ENCODE measurements around the gene EFTUD2. TPM values are rescaled to one million over a fixed set of nuclear protein-coding genes. Genes with fewer than 3 reads are reported as not detected.

Gene EFTUD2
- total RNA-seq, 1 experiment from 2014 or later, result 150 TPM

GRCh38 chr17:44894642-44895041 is 4.6 kb downstream of the EFTUD2 start:
- peaks cover 95% of the 10 kb centered on the region for H3K79me2 ChIP-seq (ENCODE audit: insufficient read depth, low read length)
- no peak overlapping the region for H2AFZ ChIP-seq (ENCODE audit: low read depth, low read length, poor library complexity, severe bottlenecking)
- TF ChIP-seq POLR2AphosphoS5 (IDR thresholded peaks at IDR 0.05; ENCODE audit: low read depth, low read length), result no peak
- no peak for TF ChIP-seq SRF (IDR thresholded peaks at IDR 0.05; ENCODE audit: low read depth)
- TF ChIP-seq POLR2A (IDR thresholded peaks at IDR 0.05; ENCODE audit: borderline replicate concordance, extremely low read depth, insufficient read depth, insufficient read length), result no peak
- TF ChIP-seq FOSL1 (IDR thresholded peaks at IDR 0.05; ENCODE audit: low read depth), result no peak
- no peak for TF ChIP-seq ZNF274 (IDR thresholded peaks at IDR 0.05; ENCODE audit: low read depth, low read length)
- TF ChIP-seq ATF3 (IDR thresholded peaks at IDR 0.05), result no peak
- TF ChIP-seq ZFX (IDR thresholded peaks at IDR 0.05), result no peak
- TF ChIP-seq EGR1 (IDR thresholded peaks at IDR 0.05; ENCODE audit: low read depth), result no peak
- TF ChIP-seq TCF7L2 (IDR thresholded peaks at IDR 0.05; ENCODE audit: borderline replicate concordance, extremely low read depth, insufficient read depth, insufficient read length), result no peak
- no peak for TF ChIP-seq ELF1 (IDR thresholded peaks at IDR 0.05; ENCODE audit: borderline replicate concordance, low read depth)
- no peak for TF ChIP-seq SP1 (IDR thresholded peaks at IDR 0.05; ENCODE audit: low read depth)
- TF ChIP-seq CBX3 (IDR thresholded peaks at IDR 0.05; ENCODE audit: low read depth), result no peak
- no peak for TF ChIP-seq MAX (IDR thresholded peaks at IDR 0.05)
- TF ChIP-seq CEBPB (IDR thresholded peaks at IDR 0.05; ENCODE audit: low read depth), result no peak
- no peak for TF ChIP-seq EZH2 (IDR thresholded peaks at IDR 0.05)
- TF ChIP-seq, protein P1, sequence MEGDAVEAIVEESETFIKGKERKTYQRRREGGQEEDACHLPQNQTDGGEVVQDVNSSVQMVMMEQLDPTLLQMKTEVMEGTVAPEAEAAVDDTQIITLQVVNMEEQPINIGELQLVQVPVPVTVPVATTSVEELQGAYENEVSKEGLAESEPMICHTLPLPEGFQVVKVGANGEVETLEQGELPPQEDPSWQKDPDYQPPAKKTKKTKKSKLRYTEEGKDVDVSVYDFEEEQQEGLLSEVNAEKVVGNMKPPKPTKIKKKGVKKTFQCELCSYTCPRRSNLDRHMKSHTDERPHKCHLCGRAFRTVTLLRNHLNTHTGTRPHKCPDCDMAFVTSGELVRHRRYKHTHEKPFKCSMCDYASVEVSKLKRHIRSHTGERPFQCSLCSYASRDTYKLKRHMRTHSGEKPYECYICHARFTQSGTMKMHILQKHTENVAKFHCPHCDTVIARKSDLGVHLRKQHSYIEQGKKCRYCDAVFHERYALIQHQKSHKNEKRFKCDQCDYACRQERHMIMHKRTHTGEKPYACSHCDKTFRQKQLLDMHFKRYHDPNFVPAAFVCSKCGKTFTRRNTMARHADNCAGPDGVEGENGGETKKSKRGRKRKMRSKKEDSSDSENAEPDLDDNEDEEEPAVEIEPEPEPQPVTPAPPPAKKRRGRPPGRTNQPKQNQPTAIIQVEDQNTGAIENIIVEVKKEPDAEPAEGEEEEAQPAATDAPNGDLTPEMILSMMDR (IDR thresholded peaks at IDR 0.05 in 2 of 3, conservative IDR thresholded peaks at IDR 0.05 in 1 of 3; ENCODE audit: borderline replicate concordance in 1 of 3, insufficient read depth in 1 of 3, low read depth in 2 of 3, low read length in 2 of 3), result no peak
- intact Hi-C loops (cut with micrococcal nuclease), result no loop called here
- H3K9me3 ChIP-seq (ENCODE audit: control insufficient read depth in 1 of 2, insufficient read depth in 1 of 2, low read depth in 1 of 2, low read length in 2 of 2), result no peaks in the 10 kb centered on the region
- no peak overlapping the region for H3K4me2 ChIP-seq (ENCODE audit: low read length)
- H3K4me1 ChIP-seq (ENCODE audit: control insufficient read depth in 1 of 2, insufficient read depth in 2 of 2, low read length in 2 of 2), result peaks cover 0 to 13% of the 10 kb centered on the region in 2 experiments; a peak in 2 of 4 replicates
- H3K27me3 ChIP-seq (ENCODE audit: insufficient read depth, low read length), result no peaks in the 10 kb centered on the region
- H4K20me1 ChIP-seq (ENCODE audit: insufficient read depth), result peaks cover 3% of the 10 kb centered on the region; the same call in 1 of the 2 replicates
- ChIA-PET CTCF (no interaction called here), RAD21 (ENCODE audit: low non-redundant PET in 1 of 2, low total read pairs in 2 of 2, uncharacterized antibody in 2 of 2, unreplicated experiment in 2 of 2) (no interaction called here), POLR2A (no interaction called here)
- peaks cover 20 to 31% of the 10 kb centered on the region in 2 experiments; a peak in 3 of 4 replicates for H3K36me3 ChIP-seq (ENCODE audit: control insufficient read depth in 1 of 2, insufficient read depth in 2 of 2, low read length in 2 of 2)
- ATAC-seq, result no peak
- H3K9ac ChIP-seq (ENCODE audit: low read length), result no peak overlapping the region
- H3K27ac ChIP-seq (ENCODE audit: low read depth, low read length), result no peak overlapping the region
- H3K9me2 ChIP-seq (ENCODE audit: insufficient read depth), result no peaks in the 10 kb centered on the region
- no peak for DNase-seq (ENCODE audit: low read depth, low spot score)
- no TSS peak for BruUV-seq (replicated peaks)
- no peak overlapping the region for H3K4me3 ChIP-seq (replicated peaks in 1 of 2; ENCODE audit: low read depth in 1 of 2, low read length in 2 of 2)
